ENCODE data around the gene MTX1. TPM values are rescaled to one million over a fixed set of nuclear protein-coding genes. Genes with fewer than 3 reads are reported as not detected.
A peak's percentile ranks its signal among the peaks of the same experiment; 100 is the strongest.
"Not testable (repeated sequence)": the region's sequence is repeated elsewhere in the genome, so short reads cannot be mapped to it uniquely, and the experiment has no call there.

The MTX1 gene
- total RNA-seq, 1 donor, result 42.7 TPM

GRCh38 chr1:155245163-155245524 lies 36.6 kb downstream of the MTX1 start:
- no peaks in the 10 kb centered on the region for H3K9me3 ChIP-seq (ENCODE audit: low read depth, low read length)
- peaks cover 23% of the 10 kb centered on the region for H3K4me1 ChIP-seq (ENCODE audit: insufficient read depth, low read length)
- peak overlapping the region; percentile 93 for H3K4me2 ChIP-seq (ENCODE audit: insufficient read depth, low read length)
- peak overlapping the region; percentile 75 for H3K27ac ChIP-seq (ENCODE audit: low read depth, low read length)
- peaks cover 11% of the 10 kb centered on the region for H3K36me3 ChIP-seq (ENCODE audit: insufficient read depth, low read length)
- peak overlapping the region; percentile 97 for H2AFZ ChIP-seq (ENCODE audit: low read length)
- peak overlapping the region; percentile 75 for H3K4me3 ChIP-seq (ENCODE audit: insufficient read depth, low read length)
- no peak for TF ChIP-seq CTCF (IDR thresholded peaks at IDR 0.05; ENCODE audit: extremely low read depth, low read depth, low read length)
- no peaks in the 10 kb centered on the region for H3K27me3 ChIP-seq (ENCODE audit: insufficient read depth, low read length)
- no peak for DNase-seq (ENCODE audit: insufficient read length, low spot score, missing footprints)
- no peaks in the 10 kb centered on the region for H4K20me1 ChIP-seq (ENCODE audit: insufficient read depth, low read length)
- H3K79me2 ChIP-seq (ENCODE audit: insufficient read depth, low read length), result peaks cover 26% of the 10 kb centered on the region

GRCh38 chr1:155246796-155247195 lies 38.3 kb downstream of the MTX1 start:
- H3K4me3 ChIP-seq (ENCODE audit: insufficient read depth, low read length); H4K20me1 ChIP-seq (ENCODE audit: insufficient read depth, low read length); H3K9me3 ChIP-seq (ENCODE audit: low read depth, low read length); H3K27me3 ChIP-seq (ENCODE audit: insufficient read depth, low read length); H3K27ac ChIP-seq (ENCODE audit: low read depth, low read length); H3K4me2 ChIP-seq (ENCODE audit: insufficient read depth, low read length); H2AFZ ChIP-seq (ENCODE audit: low read length); DNase-seq (ENCODE audit: insufficient read length, low spot score, missing footprints): not testable (repeated sequence)
- peaks cover 17% of the 10 kb centered on the region for H3K79me2 ChIP-seq (ENCODE audit: insufficient read depth, low read length)
- peaks cover 23% of the 10 kb centered on the region for H3K4me1 ChIP-seq (ENCODE audit: insufficient read depth, low read length)
- H3K36me3 ChIP-seq (ENCODE audit: insufficient read depth, low read length), result peaks cover 16% of the 10 kb centered on the region

- peaks cover 20% of the 10 kb centered on the region for H3K36me3 ChIP-seq (ENCODE audit: insufficient read depth, low read length)
- no peak overlapping the region for H2AFZ ChIP-seq (ENCODE audit: low read length)
- peaks cover 20% of the 10 kb centered on the region for H3K4me1 ChIP-seq (ENCODE audit: insufficient read depth, low read length)
- H3K9me3 ChIP-seq (ENCODE audit: low read depth, low read length), result no peaks in the 10 kb centered on the region
- H4K20me1 ChIP-seq (ENCODE audit: insufficient read depth, low read length), result no peaks in the 10 kb centered on the region
- no peak for TF ChIP-seq CTCF (IDR thresholded peaks at IDR 0.05; ENCODE audit: extremely low read depth, low read depth, low read length)
- no peak for DNase-seq (ENCODE audit: insufficient read length, low spot score, missing footprints)
- no peak overlapping the region for H3K4me3 ChIP-seq (ENCODE audit: insufficient read depth, low read length)
- H3K79me2 ChIP-seq (ENCODE audit: insufficient read depth, low read length), result peaks cover 8% of the 10 kb centered on the region
- no peak overlapping the region for H3K4me2 ChIP-seq (ENCODE audit: insufficient read depth, low read length)
- no peaks in the 10 kb centered on the region for H3K27me3 ChIP-seq (ENCODE audit: insufficient read depth, low read length)
- H3K27ac ChIP-seq (ENCODE audit: low read depth, low read length), result no peak overlapping the region
Measured at GRCh38 chr1:155247667-155248553, 39.4 kb downstream of the MTX1 start.

GRCh38 chr1:155250246-155250632 lies 41.7 kb downstream of the MTX1 start:
- H3K27me3 ChIP-seq (ENCODE audit: insufficient read depth, low read length), result no peaks in the 10 kb centered on the region
- peaks cover 20% of the 10 kb centered on the region for H3K36me3 ChIP-seq (ENCODE audit: insufficient read depth, low read length)
- H2AFZ ChIP-seq (ENCODE audit: low read length), result peak overlapping the region; percentile 78
- H3K4me3 ChIP-seq (ENCODE audit: insufficient read depth, low read length), result peak overlapping the region; percentile 45
- H3K4me1 ChIP-seq (ENCODE audit: insufficient read depth, low read length), result peaks cover 22% of the 10 kb centered on the region
- H3K27ac ChIP-seq (ENCODE audit: low read depth, low read length), result peak overlapping the region; percentile 53
- no peaks in the 10 kb centered on the region for H3K9me3 ChIP-seq (ENCODE audit: low read depth, low read length)
- H4K20me1 ChIP-seq (ENCODE audit: insufficient read depth, low read length), result peaks cover 3% of the 10 kb centered on the region
- peak overlapping the region; percentile 60 for H3K4me2 ChIP-seq (ENCODE audit: insufficient read depth, low read length)
- DNase-seq (ENCODE audit: insufficient read length, low spot score, missing footprints), result no peak
- TF ChIP-seq CTCF (IDR thresholded peaks at IDR 0.05; ENCODE audit: extremely low read depth, low read depth, low read length), result no peak
- H3K79me2 ChIP-seq (ENCODE audit: insufficient read depth, low read length), result peaks cover 19% of the 10 kb centered on the region

Measured in osteoblast (primary cell).